Measurements from ENCODE around the gene DRAXIN.
A peak's percentile ranks its signal among the peaks of the same experiment; 100 is the strongest.

The DRAXIN gene

DNA sequence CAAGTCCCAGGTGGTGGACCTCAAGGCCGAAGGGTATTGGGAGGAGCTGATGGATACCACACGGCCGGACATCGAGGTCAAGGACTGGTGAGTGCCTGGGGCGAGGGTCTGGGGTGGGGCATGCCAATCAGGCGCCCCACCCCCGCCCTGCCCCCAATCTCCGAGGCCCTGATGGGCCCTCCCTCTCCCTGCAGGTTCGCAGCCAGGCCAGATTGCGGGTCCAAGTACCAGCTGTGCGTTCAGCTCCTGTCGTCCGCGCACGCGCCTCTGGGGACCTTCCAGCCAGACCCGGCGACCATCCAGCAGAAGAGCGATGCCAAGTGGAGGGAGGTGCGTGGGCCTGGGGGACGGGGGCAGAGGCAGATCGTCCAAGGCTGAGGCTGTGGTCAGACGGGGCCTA is 33.0 kb upstream of the DRAXIN start:
- no peak for DNase-seq

DNA sequence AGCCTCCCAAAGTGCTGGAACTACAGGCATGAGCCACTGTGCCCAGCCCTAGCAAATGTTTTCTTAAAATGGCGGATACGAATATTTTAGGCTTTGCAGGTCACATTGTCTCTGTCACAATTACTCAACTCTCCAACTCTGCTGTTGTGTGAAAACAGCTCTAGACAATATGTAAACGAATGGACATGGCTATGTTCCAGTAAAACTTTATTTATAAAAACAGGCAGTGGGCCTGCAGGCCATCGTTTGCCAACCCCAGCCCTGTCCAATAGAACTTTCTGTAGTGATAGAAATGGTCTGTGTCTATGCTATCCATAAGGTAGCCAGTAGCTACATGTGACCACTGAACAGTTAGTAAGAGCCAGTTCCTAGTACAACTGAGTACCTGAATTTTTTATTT is 31.8 kb upstream of the DRAXIN start:
- DNase-seq, result no peak

DNA sequence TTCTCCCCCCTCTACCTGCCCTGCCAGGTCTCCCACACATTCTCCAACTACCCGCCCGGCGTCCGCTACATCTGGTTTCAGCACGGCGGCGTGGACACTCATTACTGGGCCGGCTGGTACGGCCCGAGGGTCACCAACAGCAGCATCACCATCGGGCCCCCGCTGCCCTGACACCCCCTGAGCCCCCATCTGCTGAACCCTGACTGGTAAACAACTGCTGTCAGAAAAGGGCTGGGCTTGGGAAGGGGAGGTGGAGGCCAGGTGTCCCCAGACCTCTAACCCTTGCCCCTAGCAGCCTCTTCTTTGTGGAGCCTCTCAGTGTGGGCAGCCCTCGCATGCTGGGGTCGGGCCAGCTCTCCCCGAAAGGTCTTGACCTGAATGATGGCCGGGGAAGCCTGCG is 30.4 kb upstream of the DRAXIN start:
- no peak for DNase-seq

DNA sequence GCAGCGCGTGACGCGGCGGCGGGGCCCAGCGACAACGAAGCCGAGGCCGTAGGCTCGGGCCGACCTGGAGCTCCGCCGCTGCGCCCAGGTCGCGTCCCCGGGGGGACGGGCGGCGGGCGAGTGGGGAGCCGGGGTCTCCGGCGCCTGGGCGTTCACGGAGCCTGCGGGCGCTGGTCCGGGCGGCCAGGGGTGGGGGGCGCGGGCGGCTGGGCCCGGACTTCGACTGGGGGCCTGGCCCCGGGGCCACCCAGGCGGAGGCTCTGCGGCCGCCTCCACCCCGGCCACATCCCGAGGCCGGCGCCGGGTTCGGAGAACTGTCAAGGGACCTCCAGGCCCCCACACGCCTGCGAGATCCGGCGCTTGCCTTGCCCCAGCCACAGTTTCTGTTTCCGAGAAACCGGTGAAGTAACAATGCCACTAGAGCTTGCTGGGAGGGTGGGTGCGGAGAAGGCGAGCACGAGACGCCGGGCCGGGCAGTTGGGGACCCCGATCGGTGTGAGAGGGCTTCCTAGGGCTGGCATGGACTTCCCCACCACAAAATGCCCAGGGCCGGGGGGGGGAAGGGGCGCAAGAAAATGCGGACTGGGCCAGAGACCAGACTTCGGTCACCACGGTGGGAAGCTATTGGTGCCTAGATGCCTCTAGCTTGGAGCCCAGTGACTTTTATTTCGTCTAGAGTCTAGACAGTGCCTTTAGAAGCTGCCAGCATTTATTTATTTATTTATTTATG is 27.0 kb upstream of the DRAXIN start:
- peak; percentile 51 for DNase-seq

DNA sequence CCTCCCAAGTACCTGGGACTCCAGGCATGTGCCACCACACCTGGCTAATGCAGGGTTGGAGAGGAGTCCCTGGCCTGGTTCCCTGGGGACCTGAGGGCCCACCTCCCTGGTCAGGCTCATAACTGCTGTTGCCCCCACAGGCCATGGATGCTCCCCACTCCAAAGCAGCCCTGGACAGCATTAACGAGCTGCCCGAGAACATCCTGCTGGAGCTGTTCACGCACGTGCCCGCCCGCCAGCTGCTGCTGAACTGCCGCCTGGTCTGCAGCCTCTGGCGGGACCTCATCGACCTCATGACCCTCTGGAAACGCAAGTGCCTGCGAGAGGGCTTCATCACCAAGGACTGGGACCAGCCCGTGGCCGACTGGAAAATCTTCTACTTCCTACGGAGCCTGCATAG is 23.0 kb upstream of the DRAXIN start:
- no peak for DNase-seq

DNA sequence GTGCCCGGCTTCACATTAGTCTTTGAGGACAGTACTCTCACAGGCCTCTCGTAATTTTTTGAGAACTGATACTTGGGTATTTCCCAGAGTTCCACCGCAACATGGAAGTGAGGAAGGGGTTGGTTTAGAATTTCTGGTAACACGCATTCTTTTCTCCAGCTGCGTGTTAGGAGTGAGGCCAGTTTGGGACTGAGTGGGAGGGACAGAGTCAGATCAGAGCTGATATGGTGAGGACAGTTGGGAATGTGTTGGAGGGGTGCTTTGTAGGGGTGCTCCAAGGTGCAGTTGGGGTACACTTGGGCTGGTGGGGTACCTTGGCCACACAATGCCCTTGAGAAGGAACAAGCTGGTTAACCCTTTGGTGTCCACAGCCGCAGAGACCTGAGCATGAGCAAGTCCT is 20.8 kb upstream of the DRAXIN start:
- DNase-seq, result no peak

DNA sequence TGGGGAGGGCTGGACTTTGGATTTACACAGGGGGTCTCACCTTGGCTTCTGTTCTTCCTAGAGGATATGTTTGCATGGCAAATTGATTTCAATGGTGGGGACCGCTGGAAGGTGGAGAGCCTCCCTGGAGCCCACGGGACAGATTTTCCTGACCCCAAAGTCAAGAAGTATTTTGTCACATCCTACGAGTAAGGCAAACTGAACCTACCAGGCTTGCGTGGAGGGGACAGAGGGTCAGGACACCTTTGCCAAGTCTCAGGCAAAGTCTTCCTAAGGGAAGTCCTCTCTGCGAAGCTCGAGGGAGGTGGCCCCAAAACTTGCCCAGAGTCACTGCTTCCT is 20.3 kb upstream of the DRAXIN start:
- DNase-seq, result no peak

DNA sequence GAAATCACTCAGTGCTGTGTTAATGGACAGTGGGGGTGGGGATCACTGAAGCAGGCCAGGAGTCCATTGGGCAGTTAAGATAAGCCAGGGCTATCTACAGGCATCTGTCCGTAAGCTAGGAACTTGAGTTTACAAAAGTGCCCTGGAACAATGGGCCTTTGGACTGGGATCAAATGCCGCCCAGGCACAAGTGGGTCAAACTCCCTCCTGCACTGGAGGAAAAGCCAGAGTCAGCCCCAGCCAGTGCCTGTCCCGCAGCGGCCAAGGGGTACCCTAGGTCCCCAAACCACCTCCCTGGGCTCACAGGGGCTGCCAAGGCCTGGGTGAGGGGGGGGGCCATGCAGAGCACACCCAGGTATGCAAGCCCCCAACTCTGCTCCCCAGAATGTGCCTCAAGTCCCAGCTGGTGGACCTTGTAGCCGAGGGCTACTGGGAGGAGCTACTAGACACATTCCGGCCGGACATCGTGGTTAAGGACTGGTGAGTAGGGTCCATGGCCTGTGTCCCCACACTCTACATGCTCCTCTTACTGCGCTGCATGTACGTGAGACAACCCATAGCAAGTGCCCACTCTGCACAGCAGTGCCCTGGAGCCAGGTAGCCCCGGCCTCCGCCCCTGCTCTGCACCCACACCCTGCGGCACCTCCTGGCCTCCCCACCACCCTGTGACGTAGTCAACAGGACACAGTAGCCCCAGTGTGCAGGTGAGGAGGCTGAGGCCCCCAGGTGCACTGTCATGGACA is 19.8 kb upstream of the DRAXIN start:
- DNase-seq, result no peak

DNA sequence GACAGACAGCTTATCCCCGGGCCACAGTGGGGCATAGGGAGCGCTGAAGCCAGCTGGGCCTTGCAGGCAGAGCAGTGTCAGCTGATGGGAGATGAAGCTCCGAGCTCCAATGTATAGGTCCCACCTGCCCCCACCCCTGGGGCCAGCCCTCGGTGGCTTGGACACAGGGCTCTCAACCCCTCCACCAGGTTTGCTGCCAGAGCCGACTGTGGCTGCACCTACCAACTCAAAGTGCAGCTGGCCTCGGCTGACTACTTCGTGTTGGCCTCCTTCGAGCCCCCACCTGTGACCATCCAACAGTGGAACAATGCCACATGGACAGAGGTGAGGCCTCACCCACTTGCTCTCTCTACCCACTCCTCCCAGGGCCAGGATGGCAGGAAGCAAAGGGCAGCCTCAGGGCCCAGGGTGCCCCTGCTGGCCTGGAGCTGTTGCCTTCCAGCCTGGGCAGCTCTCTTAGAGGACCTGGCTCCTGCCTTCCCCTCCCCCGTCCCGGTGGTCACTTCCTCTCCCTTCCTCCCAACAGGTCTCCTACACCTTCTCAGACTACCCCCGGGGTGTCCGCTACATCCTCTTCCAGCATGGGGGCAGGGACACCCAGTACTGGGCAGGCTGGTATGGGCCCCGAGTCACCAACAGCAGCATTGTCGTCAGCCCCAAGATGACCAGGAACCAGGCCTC is 18.3 kb upstream of the DRAXIN start:
- no peak for DNase-seq

DNA sequence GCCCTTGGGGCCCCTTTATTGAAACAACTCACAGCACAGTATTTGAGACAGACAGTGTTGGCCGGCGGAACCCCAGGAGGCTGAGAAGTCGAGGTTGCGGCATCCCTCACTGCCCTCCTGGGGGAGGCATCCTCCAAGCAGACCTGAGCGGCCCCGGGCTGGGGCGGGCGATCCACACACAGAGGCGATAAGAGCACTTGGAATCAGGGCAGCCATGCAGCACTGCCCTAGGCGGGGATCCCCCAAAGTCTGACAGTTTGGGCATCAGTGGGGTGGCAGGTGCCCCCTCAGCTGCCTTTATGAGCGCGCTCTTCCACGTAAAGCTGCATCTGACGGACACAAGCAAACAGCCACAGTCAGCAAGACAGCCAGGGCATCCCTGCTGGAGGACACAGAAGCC is 17.0 kb upstream of the DRAXIN start:
- DNase-seq, result no peak

DNA sequence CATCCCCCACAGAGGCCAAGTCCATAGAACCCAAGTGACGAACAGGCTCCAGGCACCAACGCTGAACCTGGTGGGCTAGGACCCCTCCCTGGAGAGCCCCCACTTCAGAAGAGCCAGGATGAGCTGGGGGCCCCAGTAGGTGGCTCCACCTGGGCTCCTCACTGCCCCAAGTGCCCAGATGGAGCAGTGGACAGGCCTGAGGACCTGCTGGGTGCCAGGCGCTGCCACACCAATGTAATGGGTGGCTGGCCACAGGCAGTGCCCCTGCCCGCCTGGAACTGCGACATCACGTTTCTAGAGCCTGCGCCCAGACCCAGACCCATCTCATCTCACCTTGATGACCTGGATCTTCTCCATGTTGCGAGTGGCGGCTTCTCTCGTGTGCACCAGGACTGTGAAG is 16.2 kb upstream of the DRAXIN start:
- no peak for DNase-seq

DNA sequence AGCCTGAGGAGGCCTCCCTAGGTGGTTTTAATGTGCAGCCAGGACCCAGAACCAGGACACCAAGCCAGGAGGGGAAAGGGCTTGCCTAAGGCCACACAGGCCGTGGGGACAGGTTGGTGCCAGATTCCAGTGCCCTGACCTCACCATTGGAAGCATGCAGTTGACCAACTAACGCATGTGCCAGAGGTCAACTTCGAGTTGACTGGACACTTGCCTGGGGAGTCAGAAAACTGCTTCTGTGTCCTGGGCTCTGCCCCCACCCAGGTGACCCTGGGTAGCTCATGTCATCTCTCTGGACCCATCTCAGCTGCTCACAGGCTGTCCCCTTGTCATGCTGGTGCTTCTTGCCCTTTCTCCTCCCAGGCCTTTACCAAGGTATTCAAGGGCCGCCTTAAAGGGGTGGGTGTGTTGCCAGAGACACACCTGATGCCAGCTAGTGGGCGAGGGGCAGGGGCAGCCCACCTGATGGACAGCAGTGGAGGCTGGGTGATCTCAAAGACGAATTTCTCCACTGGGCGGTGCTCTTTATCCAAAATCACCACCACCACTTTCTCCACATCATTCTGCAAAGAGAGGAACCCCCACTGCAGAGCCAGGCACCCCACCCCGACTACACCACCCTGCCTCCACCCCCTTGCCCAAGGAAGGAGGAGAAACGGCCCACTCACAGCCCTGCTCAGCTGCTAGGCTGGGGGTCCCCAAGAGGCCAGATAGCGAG is 15.0 kb upstream of the DRAXIN start:
- no peak for DNase-seq

DNA sequence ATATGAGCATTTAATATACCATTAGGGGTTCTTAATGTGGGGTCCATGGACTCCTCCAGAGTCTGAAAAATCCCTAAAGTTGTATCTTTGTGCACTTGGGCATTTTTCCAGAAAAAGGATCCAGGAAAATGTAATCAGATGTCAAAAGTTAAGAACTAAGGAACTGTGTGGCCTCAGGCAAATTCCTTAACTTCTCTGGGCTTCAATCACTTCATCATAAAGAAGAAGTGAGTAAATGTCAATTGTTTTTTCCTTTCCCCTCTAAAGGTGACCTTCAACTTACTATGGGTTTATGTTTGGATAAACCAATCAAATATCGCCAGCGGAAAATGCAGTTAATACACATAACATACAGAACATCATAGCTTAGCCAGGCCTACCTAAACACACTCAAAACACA is 13.1 kb upstream of the DRAXIN start:
- DNase-seq, result no peak

DNA sequence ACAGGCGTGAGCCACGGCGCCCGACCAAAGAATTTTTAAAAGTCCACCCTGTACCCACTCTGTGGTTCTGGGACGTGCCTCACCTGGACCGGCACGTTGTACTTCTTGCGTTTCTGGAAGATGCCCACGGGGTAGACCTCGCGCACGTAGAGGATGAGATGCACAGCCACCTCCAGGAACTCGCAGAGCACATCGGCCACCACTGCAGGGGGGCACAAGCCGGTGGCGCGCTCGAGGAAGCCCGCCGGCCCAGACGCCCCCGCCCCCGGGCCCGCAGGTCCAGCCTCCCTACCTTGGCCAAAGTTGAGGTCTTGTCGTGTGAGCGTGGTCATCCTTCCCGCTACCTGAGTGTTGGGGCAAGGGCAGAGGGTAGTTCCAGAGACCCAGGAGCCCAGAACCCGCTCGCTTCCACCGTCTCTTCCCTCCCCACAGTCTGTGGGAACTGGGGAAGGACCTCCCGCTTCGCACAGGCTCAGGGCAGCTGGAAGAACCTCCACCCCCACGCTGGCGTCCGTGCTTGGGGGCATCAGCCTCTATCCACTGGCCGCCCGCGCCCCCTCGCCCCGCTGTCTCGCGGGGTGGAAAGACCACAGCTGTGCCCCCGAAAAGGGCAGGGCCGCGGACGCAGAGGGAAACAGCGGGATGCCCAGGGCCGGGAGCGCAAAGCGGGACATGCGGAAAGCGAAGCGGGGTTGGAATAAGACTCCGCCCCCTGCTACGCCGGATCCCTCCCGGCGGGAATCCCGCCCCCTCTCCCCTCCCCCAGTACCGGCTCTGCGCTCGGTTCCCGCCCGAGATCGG is 11.0 kb upstream of the DRAXIN start:
- no peak for DNase-seq

DNA sequence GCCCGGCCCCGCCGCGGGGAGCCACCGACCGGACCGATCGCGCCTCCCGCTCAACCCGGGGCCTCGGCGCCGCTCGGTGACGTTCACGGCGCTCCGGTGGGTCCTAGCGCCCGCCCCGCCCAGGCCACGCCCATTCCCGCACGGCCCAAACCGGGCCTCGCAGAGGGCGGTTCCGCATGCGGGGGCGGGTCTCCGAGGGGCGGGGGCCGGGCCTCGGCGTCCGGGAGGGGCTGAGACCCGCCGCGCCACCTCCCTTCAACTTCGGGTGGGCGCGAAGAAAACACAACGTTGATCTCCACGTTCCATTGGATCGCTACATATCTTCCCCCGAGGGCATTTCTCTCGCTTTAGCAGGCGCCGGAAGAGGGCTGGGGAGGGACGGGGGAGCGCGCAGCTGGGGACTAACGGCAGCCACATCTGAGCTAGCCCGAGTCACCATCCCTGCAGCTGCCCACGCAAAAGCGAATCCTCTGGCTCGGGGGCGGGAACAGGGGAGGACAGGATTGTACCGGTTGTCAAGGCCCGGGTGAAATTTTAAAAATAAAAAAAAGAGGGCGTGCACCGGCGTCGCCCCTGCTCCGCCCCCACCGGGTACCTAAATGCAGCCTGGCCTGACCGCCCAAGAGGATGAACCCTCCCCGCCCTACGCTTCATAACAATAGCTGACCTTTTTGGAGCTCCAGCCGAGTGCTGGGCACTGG is 10.3 kb upstream of the DRAXIN start, which contains the start of gene MAD2L2:
Gene MAD2L2, minus strand, starts transcription at position 78 of the 701 bp plus-strand sequence. CDS start 547 bp downstream, outside the sequence.
- DNase-seq, result peak; percentile 80

DNA sequence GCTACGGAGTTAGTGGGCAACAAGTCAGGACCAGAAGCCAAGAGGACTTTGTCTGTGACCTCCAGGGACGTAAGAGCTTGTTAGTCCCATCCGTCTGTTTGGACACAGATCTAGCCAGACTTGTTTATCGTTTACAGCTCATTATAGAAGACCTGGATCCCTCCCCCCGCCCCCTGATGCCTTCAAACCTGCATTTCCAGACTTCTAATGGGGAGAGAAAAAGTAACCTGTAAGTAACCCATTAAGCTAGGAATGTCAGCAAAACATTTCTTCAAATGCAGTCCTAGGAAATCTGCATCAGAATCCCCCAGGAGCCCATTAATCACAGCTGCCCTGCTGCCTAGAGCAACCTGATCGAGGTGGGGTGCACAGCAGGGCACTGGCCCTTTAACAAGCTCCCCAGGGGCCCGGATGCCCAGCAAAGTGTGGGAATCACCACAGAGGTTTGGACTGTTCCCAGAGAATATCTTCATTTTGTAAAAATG is 9.2 kb upstream of the DRAXIN start:
- DNase-seq, result peak; percentile 48

DNA sequence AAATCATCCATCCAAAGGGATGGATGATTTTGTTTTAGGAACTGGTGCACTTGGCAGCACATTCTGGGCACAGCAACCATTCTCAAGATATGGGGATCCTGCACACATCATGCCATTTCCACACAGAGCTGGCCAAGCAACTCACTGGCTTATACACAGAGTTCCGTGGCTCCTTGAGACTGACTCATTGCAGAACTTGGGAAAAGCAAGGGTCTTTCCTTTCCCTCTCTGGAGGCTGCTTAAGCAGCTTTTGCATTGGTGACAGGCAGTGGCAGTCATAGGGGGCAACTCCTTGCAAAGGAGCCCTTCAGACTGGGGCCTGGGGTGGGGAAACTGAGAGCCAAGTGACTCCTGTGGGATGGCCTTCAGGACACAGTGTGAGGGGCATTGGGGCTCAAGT is 8.7 kb upstream of the DRAXIN start:
- no peak for DNase-seq

DNA sequence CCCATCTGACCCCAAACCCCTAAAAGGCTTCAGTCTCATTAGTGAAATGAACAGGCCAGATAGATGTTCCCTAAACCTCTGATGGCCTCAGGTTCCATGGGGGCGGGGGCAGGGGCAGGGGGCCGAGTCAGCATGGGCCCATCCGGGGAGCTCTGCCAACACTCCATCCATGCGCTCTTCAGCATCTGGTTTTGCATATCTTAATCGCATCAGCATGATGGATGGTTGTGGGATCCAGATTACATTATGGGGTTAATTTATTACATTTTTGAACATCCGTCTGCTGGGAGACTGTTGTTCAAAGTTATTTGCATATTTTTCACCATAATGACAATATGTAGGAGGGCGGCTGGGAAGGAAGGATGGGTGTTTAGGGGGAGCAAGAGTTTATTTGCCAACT is 7.4 kb upstream of the DRAXIN start:
- DNase-seq, result peak; percentile 76

DNA sequence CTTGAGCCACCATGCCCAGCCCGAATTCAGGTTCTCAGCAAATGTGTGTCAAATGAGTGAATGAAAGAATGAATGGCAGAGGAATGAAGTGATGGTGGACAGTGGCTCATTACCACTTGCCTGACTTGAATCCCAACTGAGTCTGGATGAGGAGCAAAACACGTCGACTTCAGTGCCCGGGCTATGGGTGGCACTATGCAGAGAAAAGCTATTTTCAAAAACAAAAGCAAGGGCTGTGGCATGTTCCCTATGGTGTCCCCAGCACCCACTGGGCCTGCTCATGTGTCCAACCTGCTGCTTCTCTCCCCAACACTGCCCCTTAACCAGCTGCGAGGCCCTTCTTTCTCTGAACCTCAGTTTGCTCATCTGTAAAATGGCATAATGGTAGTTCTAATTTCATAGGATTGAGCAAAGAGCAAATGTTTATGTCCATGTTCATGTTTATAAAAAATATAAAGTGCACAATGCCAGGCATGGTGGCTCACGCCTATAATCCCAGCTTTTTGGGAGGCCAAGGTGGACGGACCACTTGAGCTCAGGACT is 6.2 kb upstream of the DRAXIN start:
- no peak for DNase-seq

DNA sequence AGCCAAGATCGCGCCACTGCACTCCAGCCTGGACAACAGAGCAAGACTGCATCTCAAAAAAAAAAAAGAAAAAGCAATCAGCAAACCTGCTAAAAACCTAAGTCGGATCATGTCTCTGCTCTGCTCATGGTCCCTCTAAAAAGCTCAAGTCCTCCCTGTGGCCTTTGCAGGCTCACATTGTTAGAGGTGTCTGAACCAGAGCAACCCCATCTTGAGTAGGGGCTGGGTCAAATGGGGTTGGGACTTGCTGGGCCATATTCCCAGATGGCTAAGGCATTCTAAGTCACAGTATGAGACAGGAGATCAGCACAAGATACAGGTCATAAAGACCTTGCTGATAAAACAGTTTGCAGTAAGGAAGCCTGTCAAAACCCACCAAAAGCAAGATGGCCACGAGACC is 3.0 kb upstream of the DRAXIN start:
- DNase-seq, result no peak
